HTR-8/SVneo (cell line): ENCODE results near the gene GALC.

Source experiments
- DNase-seq: peaks from one replicate; pipeline ENCODE4 v3.0.0; 2011; ENCODE audit warnings: low spot score, mixed read lengths; ENCODE audit not compliant: insufficient read length
- FAIRE-seq: peaks from 2 replicates; lab custom pipeline; 2011; peaks lifted over from hg19 to GRCh38; lab: Jason Lieb, UNC

The GALC gene

DNA sequence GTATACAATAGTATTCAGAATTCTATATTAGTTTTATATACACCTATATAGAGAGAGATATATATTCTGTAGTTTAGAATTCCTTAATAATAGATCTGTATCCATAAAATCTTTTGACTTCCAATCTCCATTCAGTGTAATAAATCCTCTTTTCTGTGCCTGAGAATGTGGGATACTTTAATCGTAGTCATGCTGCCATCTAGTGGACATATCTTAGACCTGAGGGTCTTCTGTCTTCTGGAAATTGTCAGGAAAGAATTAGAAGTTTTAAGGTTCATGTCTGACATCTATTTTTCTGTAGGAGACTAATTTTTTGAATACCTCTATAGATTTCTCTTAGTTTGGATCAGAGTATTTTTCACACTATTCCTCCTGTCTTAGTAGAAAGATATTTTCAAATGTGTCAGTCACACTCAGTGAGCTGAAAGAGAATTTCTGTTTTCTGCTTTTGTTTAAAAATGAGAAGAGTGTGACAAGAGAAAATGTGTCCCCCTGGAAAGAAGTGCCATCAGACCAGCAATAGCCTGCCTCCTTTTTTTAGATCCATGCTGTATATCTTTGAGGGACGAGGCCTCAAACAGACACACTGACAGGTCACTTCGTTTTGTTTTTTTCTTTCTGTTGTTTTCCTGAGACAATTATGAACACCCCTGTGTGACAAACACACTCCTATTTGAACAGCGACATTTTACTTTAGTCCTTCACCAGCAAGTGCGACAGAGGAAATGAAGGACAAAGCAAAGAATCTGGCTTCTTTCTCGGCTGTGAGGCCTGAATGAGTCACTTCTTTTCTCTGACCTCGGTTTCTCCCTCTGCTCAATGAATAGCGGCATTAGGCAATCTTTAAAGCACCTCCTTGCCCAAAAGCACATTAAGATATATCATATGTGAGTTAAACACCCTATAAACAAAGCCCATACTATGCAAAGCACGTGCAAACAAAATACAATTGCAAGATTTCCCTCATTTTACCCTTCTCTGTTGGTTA, 96.3 kb downstream of the GALC start:
- peak; percentile 15 for DNase-seq
- FAIRE-seq: no peak

DNA sequence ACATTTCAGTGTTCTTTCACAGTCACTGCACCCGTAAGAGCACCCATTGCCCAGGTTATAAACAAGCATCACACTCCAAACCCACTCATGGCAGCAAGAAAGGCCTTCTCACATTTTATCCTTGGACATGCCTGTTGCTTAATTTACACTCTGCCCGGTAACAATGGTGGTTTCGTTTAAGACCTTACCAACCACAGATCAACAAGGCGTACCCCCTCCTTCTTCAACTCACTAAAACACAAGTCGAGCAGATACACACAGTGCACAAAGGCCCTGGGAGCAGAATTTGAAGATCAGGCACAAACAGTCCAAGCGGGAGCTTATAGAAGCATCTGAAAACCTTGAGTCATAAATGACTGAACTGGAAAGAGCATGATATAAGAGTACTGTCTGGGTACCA, 98.1 kb downstream of the GALC start:
- FAIRE-seq: no peak

DNA sequence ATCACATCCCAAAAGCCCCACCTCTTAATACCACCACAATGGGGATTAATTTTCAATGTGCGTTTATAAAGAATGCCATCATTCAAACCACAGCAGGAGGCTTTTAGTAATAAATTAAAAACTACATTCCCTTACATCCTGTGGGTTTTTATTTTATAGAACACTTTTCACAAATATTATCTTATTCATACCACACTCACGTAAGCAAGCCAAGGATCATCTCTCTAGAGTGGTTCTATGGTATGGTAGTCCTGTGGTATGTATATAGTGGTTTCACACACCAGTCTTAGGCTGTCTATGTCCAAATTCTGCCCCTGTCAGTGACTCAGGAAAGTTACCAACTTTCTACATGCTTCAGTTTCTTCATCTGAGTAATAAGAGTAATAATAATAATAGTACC, 100.2 kb downstream of the GALC start:
- DNase-seq (no peak), FAIRE-seq (no peak)

More for the DNA sequence above, 98.1 kb downstream of the GALC start:
- no peak for DNase-seq

DNA sequence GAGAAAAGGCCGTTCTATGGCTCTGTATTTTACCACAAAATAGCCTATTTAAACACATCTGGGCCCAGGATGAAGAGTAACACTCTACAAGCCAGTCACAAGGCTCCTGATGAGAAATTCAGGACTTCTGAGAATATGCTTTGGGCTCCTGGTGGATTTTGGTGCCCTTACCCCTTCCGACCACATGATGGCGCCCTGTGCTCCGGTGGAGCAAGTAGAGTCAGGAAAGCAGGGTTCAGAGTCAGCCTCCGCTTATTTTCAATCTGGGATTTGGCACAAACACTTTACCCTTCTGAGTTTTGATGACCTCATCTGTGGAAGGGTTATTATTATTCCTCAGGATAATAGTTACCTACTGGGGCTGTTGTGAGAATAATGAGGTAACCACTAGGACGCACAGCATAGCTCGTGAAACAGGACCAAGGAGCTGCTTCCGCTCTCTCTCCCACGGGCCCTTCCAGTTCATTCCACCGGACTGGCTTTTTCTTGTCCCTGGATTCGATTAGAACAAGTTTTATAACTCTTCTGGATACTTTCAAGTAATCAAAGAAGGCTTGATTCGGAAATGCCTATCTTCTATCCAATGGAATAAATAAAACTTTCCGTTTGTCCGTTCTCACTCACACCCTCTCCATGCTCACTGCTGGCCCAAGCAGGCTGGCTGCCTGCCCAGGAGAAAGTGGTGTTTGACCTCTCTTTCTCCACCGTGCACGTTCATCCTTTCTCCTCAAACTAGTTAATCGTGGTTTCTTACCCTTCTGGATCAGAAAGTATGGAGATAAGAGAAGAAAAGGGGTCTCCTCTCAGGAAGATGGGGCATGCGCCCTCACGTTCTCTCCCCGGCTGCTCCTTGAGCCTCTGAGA, 104.6 kb downstream of the GALC start:
- FAIRE-seq (no peak), DNase-seq (no peak)

DNA sequence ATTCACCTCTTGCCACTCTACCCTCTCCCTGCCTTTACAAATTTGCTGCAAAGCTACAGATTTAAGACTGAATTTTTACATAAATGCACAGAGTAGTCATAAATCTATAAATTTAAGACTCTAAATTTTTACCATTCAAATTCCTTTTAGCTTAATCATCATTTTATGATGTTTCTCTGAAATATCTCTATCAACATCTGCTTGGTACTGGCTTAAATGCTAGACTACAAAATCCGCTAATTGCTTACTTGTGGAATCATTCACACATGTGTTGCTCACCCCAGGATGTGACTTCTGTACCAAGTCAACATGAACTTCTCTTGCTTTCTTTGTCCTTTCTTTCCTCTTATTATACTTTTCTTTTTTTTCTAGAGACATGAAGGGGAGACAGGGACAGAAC, 109.2 kb downstream of the GALC start:
- FAIRE-seq: no peak
- no peak for DNase-seq
